MM.1S (cell line): ENCODE measurements around the gene LAD1.

ENCODE experiments used
- DNase-seq: peaks from one replicate; pipeline ENCODE4 v3.0.0-alpha.2; 2015
- H2AFZ ChIP-seq: fragments of 300-600 bp; sonication (generic); 2 replicates; pipeline ENCODE4 v1.6.0; 2016; ENCODE audit warnings: antibody characterized with exemption, low read length
- H3F3A ChIP-seq: fragments of 300-600 bp; sonication (generic); 2 replicates; pipeline ENCODE4 v1.6.1; 2016; ENCODE audit warnings: mild to moderate bottlenecking, antibody characterized with exemption, low read length, moderate library complexity, mixed read lengths; ENCODE audit not compliant: insufficient read depth
- H3K27ac ChIP-seq: fragments of 300-600 bp; sonication (generic); 2 replicates; pipeline ENCODE4 v1.5.1; 2016; ENCODE audit warnings: mild to moderate bottlenecking, low read length
- H3K27me3 ChIP-seq: fragments of 300-600 bp; sonication (generic); replicated peaks from 2 replicates; pipeline ENCODE4 v1.6.0; 2016; ENCODE audit warnings: low read length; ENCODE audit not compliant: insufficient read depth
- H3K36me3 ChIP-seq: fragments of 300-600 bp; sonication (generic); replicated peaks from 2 replicates; pipeline ENCODE4 v1.6.1; 2016; ENCODE audit warnings: mild to moderate bottlenecking, low read length, mixed read lengths; ENCODE audit not compliant: insufficient read depth
- H3K4me1 ChIP-seq: fragments of 300-600 bp; sonication (generic); 2 replicates; pipeline ENCODE4 v1.6.1; 2016; ENCODE audit warnings: low read length, mixed read lengths
- H3K4me2 ChIP-seq: fragments of 300-600 bp; sonication (generic); 2 replicates; pipeline ENCODE4 v1.6.0; 2016; ENCODE audit warnings: low read depth, low read length
- H3K4me3 ChIP-seq: fragments of 300-600 bp; sonication (generic); 2 replicates; pipeline ENCODE4 v1.5.1; 2016; ENCODE audit warnings: low read length, mixed read lengths
- H3K79me2 ChIP-seq: fragments of 300-600 bp; sonication (generic); 2 replicates; pipeline ENCODE4 v1.6.1; 2016; ENCODE audit warnings: mixed run types, low read length, mixed read lengths
- H3K9ac ChIP-seq: fragments of 300-600 bp; sonication (generic); 2 replicates; pipeline ENCODE4 v1.6.1; 2016; ENCODE audit warnings: low read length, mixed read lengths
- H3K9me2 ChIP-seq: fragments of 300-600 bp; sonication (generic); replicated peaks from 2 replicates; pipeline ENCODE4 v1.6.1; 2016; ENCODE audit warnings: mild to moderate bottlenecking, low read length, mixed read lengths; ENCODE audit not compliant: insufficient read depth
- H3K9me3 ChIP-seq: fragments of 300-600 bp; sonication (generic); replicated peaks from 2 replicates; pipeline ENCODE4 v1.6.1; 2016; ENCODE audit warnings: mild to moderate bottlenecking, low read length, mixed read lengths; ENCODE audit not compliant: insufficient read depth
- H4K20me1 ChIP-seq: fragments of 300-600 bp; sonication (generic); 2 replicates; pipeline ENCODE4 v1.6.1; 2016; ENCODE audit warnings: mild to moderate bottlenecking, low read length, moderate library complexity, mixed read lengths; ENCODE audit not compliant: insufficient read depth
- EZH2 ChIP-seq: fragments of 300-600 bp; sonication (generic); optimal IDR thresholded peaks from 2 replicates; pipeline ENCODE3; 2017; ENCODE audit warnings: low read depth, mild to moderate bottlenecking, antibody characterized with exemption, low read length, mixed read lengths
- EZH2phosphoT487 ChIP-seq: fragments of 300-600 bp; sonication (generic); IDR thresholded peaks from 2 replicates; pipeline ENCODE4 v1.6.1; 2018; ENCODE audit warnings: antibody characterized with exemption, low read length
- TF ChIP-seq, protein P1 (sequence below): fragments of 300-600 bp; sonication (generic); IDR thresholded peaks from 2 replicates; pipeline ENCODE4 v1.5.1; 2016; ENCODE audit warnings: antibody characterized with exemption, low read length, mixed read lengths

Gene LAD1

DNA sequence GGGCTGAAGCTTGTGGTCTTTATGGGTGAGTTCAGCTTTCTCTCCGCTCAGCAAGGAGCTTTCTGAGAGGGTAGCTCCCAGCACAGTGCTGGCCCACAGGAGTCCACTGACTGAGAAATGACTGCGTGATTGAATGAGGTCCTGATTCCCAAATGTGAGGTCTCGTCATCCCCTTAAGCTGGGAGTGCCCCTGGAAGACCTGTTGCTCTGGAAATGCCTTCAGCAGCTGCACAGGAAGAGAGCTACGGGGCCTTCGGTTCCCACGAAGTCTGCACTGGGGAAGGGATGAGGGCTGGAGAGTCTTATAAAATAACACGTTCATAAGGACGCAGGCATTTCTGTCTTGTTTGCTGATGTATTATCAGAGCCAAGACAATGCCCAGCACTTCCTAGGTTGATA lies 35.7 kb downstream of the LAD1 start:
- Histone ChIP-seq H3F3A (no peaks in the 10 kb centered on the region), H4K20me1 (no peaks in the 10 kb centered on the region), H3K9me3 (no peaks in the 10 kb centered on the region), H3K4me3 (no peak overlapping the region), H3K79me2 (no peaks in the 10 kb centered on the region), H3K4me2 (no peak overlapping the region), H2AFZ (no peak overlapping the region), H3K9me2 (no peaks in the 10 kb centered on the region), H3K36me3 (no peaks in the 10 kb centered on the region), H3K27me3 (peaks cover 98% of the 10 kb centered on the region), H3K27ac (no peak overlapping the region), H3K9ac (no peak overlapping the region), H3K4me1 (no peaks in the 10 kb centered on the region)
- DNase-seq = no peak
- no peak for TF ChIP-seq EZH2phosphoT487
- TF ChIP-seq EZH2 = no peak
- TF ChIP-seq, protein P1, sequence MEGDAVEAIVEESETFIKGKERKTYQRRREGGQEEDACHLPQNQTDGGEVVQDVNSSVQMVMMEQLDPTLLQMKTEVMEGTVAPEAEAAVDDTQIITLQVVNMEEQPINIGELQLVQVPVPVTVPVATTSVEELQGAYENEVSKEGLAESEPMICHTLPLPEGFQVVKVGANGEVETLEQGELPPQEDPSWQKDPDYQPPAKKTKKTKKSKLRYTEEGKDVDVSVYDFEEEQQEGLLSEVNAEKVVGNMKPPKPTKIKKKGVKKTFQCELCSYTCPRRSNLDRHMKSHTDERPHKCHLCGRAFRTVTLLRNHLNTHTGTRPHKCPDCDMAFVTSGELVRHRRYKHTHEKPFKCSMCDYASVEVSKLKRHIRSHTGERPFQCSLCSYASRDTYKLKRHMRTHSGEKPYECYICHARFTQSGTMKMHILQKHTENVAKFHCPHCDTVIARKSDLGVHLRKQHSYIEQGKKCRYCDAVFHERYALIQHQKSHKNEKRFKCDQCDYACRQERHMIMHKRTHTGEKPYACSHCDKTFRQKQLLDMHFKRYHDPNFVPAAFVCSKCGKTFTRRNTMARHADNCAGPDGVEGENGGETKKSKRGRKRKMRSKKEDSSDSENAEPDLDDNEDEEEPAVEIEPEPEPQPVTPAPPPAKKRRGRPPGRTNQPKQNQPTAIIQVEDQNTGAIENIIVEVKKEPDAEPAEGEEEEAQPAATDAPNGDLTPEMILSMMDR = no peak

DNA sequence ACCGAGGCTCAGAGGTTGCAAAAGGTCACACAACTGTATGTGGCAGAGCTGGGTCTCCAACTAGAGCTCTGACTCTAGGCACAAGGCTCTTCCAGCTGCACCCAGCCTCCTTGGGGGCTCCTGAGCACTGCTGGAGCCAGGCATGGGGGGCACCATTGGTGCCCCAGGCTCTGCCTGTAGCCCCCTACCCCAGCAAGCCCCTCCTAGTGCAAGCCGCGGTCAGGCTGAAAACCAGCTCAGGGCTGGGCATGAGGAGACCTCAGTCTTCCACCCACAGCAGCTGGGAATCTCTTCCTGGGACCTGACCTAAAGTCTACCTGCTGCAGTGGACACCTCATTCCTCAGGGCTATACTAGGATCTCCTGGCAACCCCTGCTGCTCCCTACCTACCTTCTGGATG lies 36.2 kb downstream of the LAD1 start:
- Histone ChIP-seq H3F3A (no peaks in the 10 kb centered on the region), H3K9me3 (no peaks in the 10 kb centered on the region), H3K79me2 (no peaks in the 10 kb centered on the region), H4K20me1 (no peaks in the 10 kb centered on the region), H3K27ac (no peak overlapping the region), H3K27me3 (peaks cover 98% of the 10 kb centered on the region), H3K9ac (no peak overlapping the region), H3K9me2 (no peaks in the 10 kb centered on the region), H3K4me2 (no peak overlapping the region), H2AFZ (no peak overlapping the region), H3K4me3 (no peak overlapping the region), H3K36me3 (no peaks in the 10 kb centered on the region), H3K4me1 (no peaks in the 10 kb centered on the region)
- TF ChIP-seq EZH2phosphoT487 (no peak), EZH2 (no peak)
- TF ChIP-seq, protein P1 = no peak
- DNase-seq = no peak

DNA sequence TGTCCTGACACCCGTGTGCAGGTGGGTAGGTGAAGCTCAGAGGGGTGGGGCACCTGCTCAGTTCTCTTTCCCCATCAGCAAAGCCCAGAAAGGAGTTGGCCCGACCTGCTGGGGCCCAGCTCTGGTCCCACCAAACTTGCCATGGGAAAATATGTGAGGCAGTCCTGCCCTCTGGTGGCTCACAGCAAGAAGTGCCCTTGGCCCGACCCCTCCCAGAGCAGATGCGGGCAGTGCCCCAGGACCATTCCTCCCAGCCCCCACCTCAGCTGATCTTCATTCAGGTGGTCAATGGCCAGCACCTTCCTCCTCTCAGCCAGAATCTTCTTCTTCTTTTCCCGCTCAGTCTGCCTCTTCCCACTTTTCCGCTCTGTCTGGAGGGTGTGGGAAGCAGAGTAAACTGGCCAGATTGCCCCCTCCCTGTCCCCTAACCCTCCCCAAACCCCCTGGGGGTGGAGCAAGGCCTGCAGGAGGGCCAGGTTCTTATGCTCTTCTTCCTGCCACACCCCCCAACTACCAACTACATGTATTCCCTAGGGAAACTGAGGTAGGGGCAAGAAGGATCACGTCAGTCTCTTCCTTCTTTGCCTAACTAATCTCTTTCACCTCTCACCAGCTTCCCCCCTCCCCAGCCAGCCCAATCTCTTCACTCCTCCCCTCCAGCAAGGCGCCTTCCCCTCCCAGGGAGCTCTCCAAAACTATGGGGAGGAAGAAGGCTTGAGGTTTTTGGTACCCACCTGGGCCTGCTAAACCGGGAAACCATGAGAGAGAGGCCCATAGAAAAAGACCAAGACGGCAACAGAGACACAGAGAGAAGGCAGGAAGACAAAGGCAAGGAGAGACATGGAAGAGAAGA lies 37.2 kb downstream of the LAD1 start:
- Histone ChIP-seq H3K4me3 (no peak overlapping the region), H3K9me3 (no peaks in the 10 kb centered on the region), H3K36me3 (no peaks in the 10 kb centered on the region), H3K4me2 (no peak overlapping the region), H3F3A (no peaks in the 10 kb centered on the region), H4K20me1 (no peaks in the 10 kb centered on the region), H3K4me1 (no peaks in the 10 kb centered on the region), H3K27ac (no peak overlapping the region), H3K9me2 (no peaks in the 10 kb centered on the region), H2AFZ (no peak overlapping the region), H3K9ac (no peak overlapping the region), H3K79me2 (no peaks in the 10 kb centered on the region), H3K27me3 (peaks cover 97% of the 10 kb centered on the region)
- peak; percentile 50 for DNase-seq
- TF ChIP-seq EZH2phosphoT487 (no peak), EZH2 (no peak)
- TF ChIP-seq, protein P1 = peak; percentile 87
